NCI-H526 treated with DMSO at 0.1 percent for 48 hours (cell line): ENCODE data around the gene AKAP6.

Experiments used
- DNase-seq: peaks from one replicate; lab custom pipeline; 2025; lab: John Stamatoyannopoulos, UW

AKAP6 gene

GRCh38 chr14:32330351-32331111 is 1.4 kb downstream of the AKAP6 start:
- no peak for DNase-seq

- DNase-seq, result no peak
Measured at GRCh38 chr14:32331206-32331605, 2.1 kb downstream of the AKAP6 start.

GRCh38 chr14:32332415-32333316 is 3.6 kb downstream of the AKAP6 start:
- no peak for DNase-seq

GRCh38 chr14:32336702-32337101 is 7.6 kb downstream of the AKAP6 start:
- no peak for DNase-seq

- no peak for DNase-seq
Measured at GRCh38 chr14:32337759-32338158, 8.7 kb downstream of the AKAP6 start.

GRCh38 chr14:32339188-32339587 is 10.1 kb downstream of the AKAP6 start:
- DNase-seq, result no peak

- no peak for DNase-seq
Measured at GRCh38 chr14:32341947-32342846, 13.1 kb downstream of the AKAP6 start.

GRCh38 chr14:32342847-32343194 is 13.7 kb downstream of the AKAP6 start:
- no peak for DNase-seq

GRCh38 chr14:32343926-32344430 is 14.9 kb downstream of the AKAP6 start:
- no peak for DNase-seq

GRCh38 chr14:32345311-32345791 is 16.3 kb downstream of the AKAP6 start:
- no peak for DNase-seq

- no peak for DNase-seq
Measured at GRCh38 chr14:32349322-32349721, 20.2 kb downstream of the AKAP6 start.

- DNase-seq, result no peak
Measured at GRCh38 chr14:32350020-32350419, 20.9 kb downstream of the AKAP6 start.

GRCh38 chr14:32352631-32353030 is 23.5 kb downstream of the AKAP6 start:
- DNase-seq, result no peak

GRCh38 chr14:32354716-32355115 is 25.6 kb downstream of the AKAP6 start:
- no peak for DNase-seq

GRCh38 chr14:32358781-32359180 is 29.7 kb downstream of the AKAP6 start:
- no peak for DNase-seq

GRCh38 chr14:32361674-32362073 is 32.6 kb downstream of the AKAP6 start:
- DNase-seq, result no peak

- DNase-seq, result no peak
Measured at GRCh38 chr14:32363761-32364160, 34.7 kb downstream of the AKAP6 start.

- no peak for DNase-seq
Measured at GRCh38 chr14:32364941-32365340, 35.8 kb downstream of the AKAP6 start.

- DNase-seq, result no peak
Measured at GRCh38 chr14:32366256-32366879, 37.3 kb downstream of the AKAP6 start.

- no peak for DNase-seq
Measured at GRCh38 chr14:32366986-32367385, 37.9 kb downstream of the AKAP6 start.

GRCh38 chr14:32367516-32367915 is 38.4 kb downstream of the AKAP6 start:
- no peak for DNase-seq
